ENCODE data around the gene XK. TPM values are rescaled to one million over a fixed set of nuclear protein-coding genes. Genes with fewer than 3 reads are reported as not detected.

The XK gene
- total RNA-seq, 1 experiment from 2014 or later: 3.7 TPM

DNA sequence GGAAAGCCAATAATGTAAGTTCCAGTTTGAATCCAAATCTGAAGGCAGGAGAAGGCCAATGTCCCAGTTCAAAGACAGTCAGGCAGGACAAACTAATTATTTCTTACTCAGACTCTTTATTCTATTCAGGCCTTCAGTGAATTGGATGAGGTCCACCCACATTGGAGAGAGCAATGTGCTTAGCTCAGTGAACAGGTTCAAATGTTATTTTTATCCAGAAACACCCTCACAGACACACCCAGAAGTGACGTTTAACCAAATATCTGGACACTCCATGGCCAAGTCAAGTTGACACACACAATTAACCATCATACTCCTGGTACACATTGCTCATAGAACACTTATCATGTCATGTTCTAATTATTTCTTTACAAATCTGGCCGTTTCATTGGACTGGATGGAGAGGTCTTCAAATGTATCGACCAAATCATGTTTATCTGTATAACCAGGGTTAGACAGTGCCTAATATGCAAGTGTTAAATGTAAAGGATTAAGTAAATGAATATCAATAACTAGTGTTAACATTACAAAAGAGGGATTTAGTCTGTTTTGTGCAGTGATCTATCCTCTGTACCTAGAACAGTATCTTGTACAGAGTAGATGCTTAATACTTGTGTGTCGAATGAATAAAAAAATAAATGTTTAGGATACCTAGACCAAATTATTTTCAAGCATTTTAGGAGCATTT, 27.1 kb upstream of the XK start:
- H2AFZ ChIP-seq: no peak overlapping the region
- intact Hi-C loops (cut with micrococcal nuclease; ENCODE audit: unreplicated experiment): no loop called here
- no peaks in the 10 kb centered on the region for H3K9me2 ChIP-seq (ENCODE audit: insufficient read depth)
- H3K9me3 ChIP-seq (ENCODE audit: insufficient read depth, low read depth): no peaks in the 10 kb centered on the region
- H3F3A ChIP-seq (ENCODE audit: insufficient read depth, low read depth): no peaks in the 10 kb centered on the region
- BruUV-seq (replicated peaks): no TSS peak
- DNase-seq: no peak
- no peaks in the 10 kb centered on the region for H3K79me2 ChIP-seq (ENCODE audit: low read depth)
- H3K4me2 ChIP-seq: no peak overlapping the region
- no peaks in the 10 kb centered on the region for H3K4me1 ChIP-seq (replicated peaks; ENCODE audit: insufficient read depth)
- ChIA-PET POLR2A (ENCODE audit: unreplicated experiment) (no interaction called here), CTCF (no interaction called here)
- no peaks in the 10 kb centered on the region for H3K36me3 ChIP-seq (ENCODE audit: low read depth)
- TF ChIP-seq, protein P1, sequence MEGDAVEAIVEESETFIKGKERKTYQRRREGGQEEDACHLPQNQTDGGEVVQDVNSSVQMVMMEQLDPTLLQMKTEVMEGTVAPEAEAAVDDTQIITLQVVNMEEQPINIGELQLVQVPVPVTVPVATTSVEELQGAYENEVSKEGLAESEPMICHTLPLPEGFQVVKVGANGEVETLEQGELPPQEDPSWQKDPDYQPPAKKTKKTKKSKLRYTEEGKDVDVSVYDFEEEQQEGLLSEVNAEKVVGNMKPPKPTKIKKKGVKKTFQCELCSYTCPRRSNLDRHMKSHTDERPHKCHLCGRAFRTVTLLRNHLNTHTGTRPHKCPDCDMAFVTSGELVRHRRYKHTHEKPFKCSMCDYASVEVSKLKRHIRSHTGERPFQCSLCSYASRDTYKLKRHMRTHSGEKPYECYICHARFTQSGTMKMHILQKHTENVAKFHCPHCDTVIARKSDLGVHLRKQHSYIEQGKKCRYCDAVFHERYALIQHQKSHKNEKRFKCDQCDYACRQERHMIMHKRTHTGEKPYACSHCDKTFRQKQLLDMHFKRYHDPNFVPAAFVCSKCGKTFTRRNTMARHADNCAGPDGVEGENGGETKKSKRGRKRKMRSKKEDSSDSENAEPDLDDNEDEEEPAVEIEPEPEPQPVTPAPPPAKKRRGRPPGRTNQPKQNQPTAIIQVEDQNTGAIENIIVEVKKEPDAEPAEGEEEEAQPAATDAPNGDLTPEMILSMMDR (conservative IDR thresholded peaks at IDR 0.05): no peak
- no peak for TF ChIP-seq EZH2 (IDR thresholded peaks at IDR 0.05; ENCODE audit: low read depth)
- H3K4me3 ChIP-seq: no peak overlapping the region
- no peaks in the 10 kb centered on the region for H4K20me1 ChIP-seq (ENCODE audit: insufficient read depth)
- no peak overlapping the region for H3K27ac ChIP-seq
- H3K27me3 ChIP-seq (ENCODE audit: insufficient read depth, low read depth): no peaks in the 10 kb centered on the region

DNA sequence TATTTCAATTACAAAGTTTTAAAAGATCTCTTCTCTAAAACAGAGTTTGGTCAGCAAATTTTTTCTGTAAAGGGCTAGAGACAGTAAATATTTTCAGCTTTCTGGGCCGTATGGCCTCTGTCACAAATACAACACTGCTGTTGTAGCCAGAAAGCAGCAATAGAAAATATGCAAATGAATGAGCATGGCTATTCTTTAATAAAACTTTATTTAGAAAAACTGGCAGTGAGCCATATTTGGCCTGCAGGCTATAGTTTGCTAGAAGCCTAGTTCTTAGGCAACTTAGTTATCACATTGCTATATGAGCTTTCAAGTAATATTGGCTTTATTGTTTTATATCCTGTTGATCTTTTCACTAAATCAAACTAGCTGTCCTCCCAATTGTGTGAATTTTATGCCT, 26.5 kb upstream of the XK start:
- POLR2A ChIA-PET (ENCODE audit: unreplicated experiment): no interaction called here
- no peaks in the 10 kb centered on the region for H3F3A ChIP-seq (ENCODE audit: insufficient read depth, low read depth)
- no peaks in the 10 kb centered on the region for H3K27me3 ChIP-seq (ENCODE audit: insufficient read depth, low read depth)
- no peaks in the 10 kb centered on the region for H3K9me2 ChIP-seq (ENCODE audit: insufficient read depth)
- no peak for DNase-seq
- TF ChIP-seq, protein P1 (conservative IDR thresholded peaks at IDR 0.05): no peak
- TF ChIP-seq EZH2 (IDR thresholded peaks at IDR 0.05; ENCODE audit: low read depth): no peak
- CTCF ChIA-PET: no interaction called here
- H3K27ac ChIP-seq: no peak overlapping the region
- H3K36me3 ChIP-seq (ENCODE audit: low read depth): no peaks in the 10 kb centered on the region
- no peaks in the 10 kb centered on the region for H3K4me1 ChIP-seq (replicated peaks; ENCODE audit: insufficient read depth)
- no peak overlapping the region for H3K4me2 ChIP-seq
- H2AFZ ChIP-seq: no peak overlapping the region
- no TSS peak for BruUV-seq (replicated peaks)
- H3K4me3 ChIP-seq: no peak overlapping the region
- no peaks in the 10 kb centered on the region for H4K20me1 ChIP-seq (ENCODE audit: insufficient read depth)
- H3K79me2 ChIP-seq (ENCODE audit: low read depth): no peaks in the 10 kb centered on the region
- no peaks in the 10 kb centered on the region for H3K9me3 ChIP-seq (ENCODE audit: insufficient read depth, low read depth)
- intact Hi-C loops (cut with micrococcal nuclease; ENCODE audit: unreplicated experiment): no loop called here

DNA sequence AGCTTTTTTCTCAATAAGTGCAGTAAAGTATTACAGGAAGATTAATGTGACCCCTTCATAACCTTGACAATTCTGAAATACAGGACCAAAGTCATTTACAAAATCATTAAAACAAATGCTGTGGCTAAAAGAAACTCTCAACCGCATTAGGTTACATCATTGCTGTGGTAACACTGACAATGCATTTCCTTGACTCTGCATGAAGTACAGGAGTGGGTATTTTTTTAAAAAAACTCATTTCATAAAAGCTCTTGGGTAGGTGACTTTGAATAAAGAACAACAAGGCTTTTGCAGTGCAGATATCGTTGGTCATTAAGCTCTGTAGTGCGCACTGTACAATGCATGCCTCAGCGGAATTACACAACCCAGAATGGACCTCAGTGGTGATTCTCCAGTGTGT, 23.4 kb upstream of the XK start:
- H2AFZ ChIP-seq: no peak overlapping the region
- no peaks in the 10 kb centered on the region for H3K79me2 ChIP-seq (ENCODE audit: low read depth)
- no peaks in the 10 kb centered on the region for H3K36me3 ChIP-seq (ENCODE audit: low read depth)
- no peaks in the 10 kb centered on the region for H3K4me1 ChIP-seq (replicated peaks; ENCODE audit: insufficient read depth)
- TF ChIP-seq, protein P1 (conservative IDR thresholded peaks at IDR 0.05): no peak
- no peak for TF ChIP-seq EZH2 (IDR thresholded peaks at IDR 0.05; ENCODE audit: low read depth)
- no peak overlapping the region for H3K27ac ChIP-seq
- no TSS peak for BruUV-seq (replicated peaks)
- H3K27me3 ChIP-seq (ENCODE audit: insufficient read depth, low read depth): no peaks in the 10 kb centered on the region
- H3K4me3 ChIP-seq: no peak overlapping the region
- intact Hi-C loops (cut with micrococcal nuclease; ENCODE audit: unreplicated experiment): no loop called here
- CTCF ChIA-PET: no interaction called here
- H3K9me3 ChIP-seq (ENCODE audit: insufficient read depth, low read depth): no peaks in the 10 kb centered on the region
- no peak for DNase-seq
- POLR2A ChIA-PET (ENCODE audit: unreplicated experiment): no interaction called here
- no peak overlapping the region for H3K4me2 ChIP-seq
- H3F3A ChIP-seq (ENCODE audit: insufficient read depth, low read depth): no peaks in the 10 kb centered on the region
- no peaks in the 10 kb centered on the region for H3K9me2 ChIP-seq (ENCODE audit: insufficient read depth)
- H4K20me1 ChIP-seq (ENCODE audit: insufficient read depth): no peaks in the 10 kb centered on the region

Data from PC-9 (cell line).